Measurements from ENCODE around the gene SLX4IP.

Gene SLX4IP

DNA sequence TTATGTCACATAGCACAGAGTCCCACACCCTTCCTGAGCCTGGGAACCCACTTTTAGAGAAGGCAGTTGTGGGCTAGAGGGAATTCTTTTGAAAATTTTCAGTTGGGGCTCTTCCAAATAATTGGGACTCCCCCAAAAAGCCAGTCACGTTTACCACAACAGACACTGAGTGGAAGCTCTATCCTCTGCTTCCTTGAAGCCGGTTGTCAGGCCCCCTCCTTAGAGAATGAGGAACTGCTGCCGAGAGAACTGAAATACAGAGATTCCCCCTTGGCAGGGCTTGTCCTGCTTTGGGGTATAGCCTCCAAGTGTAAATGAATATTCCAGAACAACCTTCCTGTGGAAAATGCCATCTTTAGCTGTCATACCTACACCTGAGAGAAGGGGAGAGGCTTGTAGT, 241.4 kb downstream of the SLX4IP start:
- no peak overlapping the region for H3K4me3 ChIP-seq (replicated peaks; ENCODE audit: low read depth, low read length)
- TF ChIP-seq, protein P1, sequence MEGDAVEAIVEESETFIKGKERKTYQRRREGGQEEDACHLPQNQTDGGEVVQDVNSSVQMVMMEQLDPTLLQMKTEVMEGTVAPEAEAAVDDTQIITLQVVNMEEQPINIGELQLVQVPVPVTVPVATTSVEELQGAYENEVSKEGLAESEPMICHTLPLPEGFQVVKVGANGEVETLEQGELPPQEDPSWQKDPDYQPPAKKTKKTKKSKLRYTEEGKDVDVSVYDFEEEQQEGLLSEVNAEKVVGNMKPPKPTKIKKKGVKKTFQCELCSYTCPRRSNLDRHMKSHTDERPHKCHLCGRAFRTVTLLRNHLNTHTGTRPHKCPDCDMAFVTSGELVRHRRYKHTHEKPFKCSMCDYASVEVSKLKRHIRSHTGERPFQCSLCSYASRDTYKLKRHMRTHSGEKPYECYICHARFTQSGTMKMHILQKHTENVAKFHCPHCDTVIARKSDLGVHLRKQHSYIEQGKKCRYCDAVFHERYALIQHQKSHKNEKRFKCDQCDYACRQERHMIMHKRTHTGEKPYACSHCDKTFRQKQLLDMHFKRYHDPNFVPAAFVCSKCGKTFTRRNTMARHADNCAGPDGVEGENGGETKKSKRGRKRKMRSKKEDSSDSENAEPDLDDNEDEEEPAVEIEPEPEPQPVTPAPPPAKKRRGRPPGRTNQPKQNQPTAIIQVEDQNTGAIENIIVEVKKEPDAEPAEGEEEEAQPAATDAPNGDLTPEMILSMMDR (IDR thresholded peaks at IDR 0.05; ENCODE audit: low read length, missing control alignments), result no peak
- DNase-seq (ENCODE audit: low read depth), result no peak

All from fibroblast of pulmonary artery (primary cell).